ENCODE data around the gene SLC6A13.

Gene SLC6A13

GRCh38 chr12:215116-215515 lies 47.5 kb downstream of the SLC6A13 start:
- DNase-seq, result no peak

- DNase-seq, result no peak
These were observed 48.5 kb downstream of the SLC6A13 start, which contains the start of gene SLC6A12 for GRCh38 chr12:214003-214741. TSS of gene SLC6A12 (minus strand) at chr12:214157. CDS start at chr12:209986, 4,171 bp downstream.

GRCh38 chr12:213527-213932 lies 49.1 kb downstream of the SLC6A13 start:
- no peak for DNase-seq

DNA sequence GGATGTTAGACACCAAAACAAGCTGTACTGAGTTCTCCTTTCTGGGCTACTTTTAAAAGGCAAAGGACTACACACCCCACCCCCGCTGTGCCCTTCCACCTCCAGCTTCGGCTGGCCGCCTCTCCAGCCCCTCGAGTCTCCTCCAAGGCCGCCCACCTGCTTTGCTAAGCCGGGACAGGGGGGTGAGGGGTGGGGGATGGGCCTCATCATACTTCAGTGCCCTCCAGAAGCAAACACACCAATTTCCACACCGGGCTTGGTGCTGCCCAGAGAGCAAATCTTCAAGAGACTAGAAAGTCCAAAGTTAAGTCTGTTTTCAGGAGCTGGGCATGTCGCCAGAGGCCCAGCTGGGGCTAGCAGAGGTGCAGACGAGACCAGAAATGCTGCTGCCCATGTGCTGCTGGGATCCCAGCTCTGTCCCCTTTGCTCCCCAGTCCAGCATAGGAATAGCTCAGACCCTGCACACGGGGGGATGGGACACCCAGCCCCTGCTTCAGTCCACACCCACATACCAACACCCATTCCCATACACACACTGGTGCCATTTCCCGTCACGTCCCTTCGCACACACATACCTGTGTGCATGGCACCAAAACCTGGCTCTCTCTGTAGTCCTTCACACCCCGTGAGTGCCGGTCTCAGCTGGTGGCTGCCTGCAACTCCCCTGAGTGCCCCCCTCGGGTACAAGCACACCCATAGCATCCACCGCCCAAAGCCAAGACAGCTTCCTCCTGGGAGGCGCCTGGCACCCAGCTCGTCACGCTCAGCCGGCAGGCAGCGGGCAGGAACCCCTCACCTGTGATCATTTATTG lies 49.7 kb downstream of the SLC6A13 start:
- no peak for DNase-seq

- DNase-seq, result no peak
These were observed 50.3 kb downstream of the SLC6A13 start for GRCh38 chr12:212415-212714.

DNA sequence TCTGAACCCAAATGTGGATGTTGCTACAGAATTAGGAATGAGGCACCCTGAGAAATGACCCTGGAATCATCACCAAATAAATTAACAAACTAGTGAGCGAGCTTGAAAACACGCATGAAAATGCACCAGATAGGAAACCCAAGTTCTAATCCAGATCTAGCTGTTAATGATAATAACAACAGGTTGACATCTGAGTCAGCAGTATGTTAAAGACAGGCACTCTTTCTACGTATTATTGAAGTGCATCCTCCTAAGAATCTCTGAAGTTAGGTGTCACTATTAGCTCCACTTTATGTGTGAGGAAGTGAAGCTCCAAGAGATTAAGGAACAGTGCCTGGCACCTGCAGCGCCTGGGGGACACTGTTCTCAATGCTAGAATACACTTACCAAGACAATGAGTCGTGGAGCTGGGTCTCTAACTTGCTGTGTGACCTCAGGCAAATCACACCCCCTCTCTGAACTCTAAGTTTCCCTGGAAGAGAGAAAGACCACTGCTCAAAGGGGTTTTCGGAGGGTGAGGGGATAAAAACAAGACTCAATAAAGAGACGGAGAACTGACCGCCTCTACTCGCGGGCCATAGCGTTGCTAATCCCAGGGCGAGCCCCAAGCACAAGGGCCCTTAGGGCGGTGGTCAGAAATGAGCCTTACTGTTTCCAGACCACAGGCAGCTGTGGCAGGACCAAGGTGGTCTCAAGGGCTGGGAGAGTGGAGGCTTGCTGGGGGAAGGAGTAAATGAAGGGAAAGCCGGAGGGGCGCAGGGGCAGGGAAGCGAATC lies 50.8 kb downstream of the SLC6A13 start:
- no peak for DNase-seq

DNA sequence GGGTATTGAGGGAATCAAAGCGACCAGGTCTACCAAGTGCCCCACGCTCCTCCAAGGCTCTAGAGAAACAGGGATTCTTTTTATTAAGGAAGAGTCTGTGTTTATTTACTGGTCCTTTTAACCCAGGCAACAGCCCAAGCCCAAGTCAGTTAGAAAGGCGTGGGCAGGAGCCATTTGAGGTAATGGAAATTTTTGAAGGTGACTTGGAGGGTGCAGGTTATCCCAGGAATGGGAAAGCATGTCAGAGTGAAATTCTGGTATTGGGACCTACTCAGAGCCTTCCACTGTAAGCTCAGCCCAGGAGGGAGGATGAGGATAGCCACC lies 51.5 kb downstream of the SLC6A13 start:
- no peak for DNase-seq

GRCh38 chr12:210277-211141 lies 52.1 kb downstream of the SLC6A13 start:
- DNase-seq, result no peak

GRCh38 chr12:209851-210250 lies 52.8 kb downstream of the SLC6A13 start:
- no peak for DNase-seq

DNA sequence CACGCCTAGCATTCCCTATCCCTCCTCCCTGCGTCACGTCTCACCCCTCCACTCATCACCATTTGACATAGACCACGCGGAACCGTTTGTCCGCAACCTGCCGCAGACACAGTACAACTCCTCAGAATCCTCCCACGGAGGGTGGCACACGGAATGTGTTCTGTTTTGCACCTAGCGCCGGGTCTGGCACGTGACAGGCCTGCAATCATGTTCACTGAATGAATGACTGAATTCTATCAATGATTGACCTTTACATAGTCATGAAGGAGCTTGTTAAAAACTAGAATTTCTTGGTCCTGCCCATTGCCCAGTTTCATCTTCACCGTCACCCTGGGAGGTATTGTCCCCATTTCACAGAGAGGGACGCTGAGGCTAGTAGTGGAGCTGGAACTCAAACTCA lies 53.4 kb downstream of the SLC6A13 start:
- no peak for DNase-seq

DNA sequence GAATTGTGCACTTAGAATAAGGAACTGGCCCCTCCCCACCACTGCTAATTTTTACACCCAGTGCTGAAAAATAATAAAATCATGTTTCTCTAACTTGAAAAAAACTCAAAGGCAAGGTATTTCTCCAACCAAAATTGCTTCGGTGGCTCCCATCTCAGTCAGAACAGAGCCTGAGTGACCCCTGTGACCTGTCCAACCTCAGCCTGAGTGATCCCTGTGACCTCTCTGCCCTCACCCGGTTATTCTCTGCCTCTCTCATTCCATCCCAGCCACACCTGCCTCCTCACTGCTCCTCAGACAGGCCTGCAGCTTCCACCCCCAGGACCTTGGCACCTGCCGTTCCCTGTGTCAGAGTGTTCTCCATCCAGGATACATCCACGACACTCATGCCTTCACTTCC lies 53.8 kb downstream of the SLC6A13 start:
- no peak for DNase-seq

DNA sequence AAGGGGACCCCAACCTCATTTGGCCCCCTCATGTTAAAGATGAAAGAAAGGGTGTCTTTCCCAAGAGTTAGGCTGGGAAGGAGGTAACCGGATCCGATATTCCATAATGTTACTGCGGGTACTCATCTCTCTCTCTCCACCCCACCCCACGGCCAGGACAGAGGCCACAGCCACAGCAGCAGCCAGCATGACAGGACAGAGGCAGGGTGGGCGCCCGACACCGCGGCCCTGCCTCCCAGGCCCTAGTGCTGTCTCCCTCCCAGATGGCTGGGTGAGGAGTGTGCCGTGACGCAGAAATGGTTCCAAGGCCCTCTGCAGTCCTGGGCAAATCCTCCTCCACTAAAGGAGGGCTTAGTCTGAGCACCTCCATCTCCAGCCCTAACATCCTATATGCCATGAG lies 54.8 kb downstream of the SLC6A13 start:
- DNase-seq, result no peak

- no peak for DNase-seq
These were observed 55.7 kb downstream of the SLC6A13 start for GRCh38 chr12:206746-207440.

GRCh38 chr12:205026-205425 lies 57.6 kb downstream of the SLC6A13 start:
- DNase-seq, result no peak

DNA sequence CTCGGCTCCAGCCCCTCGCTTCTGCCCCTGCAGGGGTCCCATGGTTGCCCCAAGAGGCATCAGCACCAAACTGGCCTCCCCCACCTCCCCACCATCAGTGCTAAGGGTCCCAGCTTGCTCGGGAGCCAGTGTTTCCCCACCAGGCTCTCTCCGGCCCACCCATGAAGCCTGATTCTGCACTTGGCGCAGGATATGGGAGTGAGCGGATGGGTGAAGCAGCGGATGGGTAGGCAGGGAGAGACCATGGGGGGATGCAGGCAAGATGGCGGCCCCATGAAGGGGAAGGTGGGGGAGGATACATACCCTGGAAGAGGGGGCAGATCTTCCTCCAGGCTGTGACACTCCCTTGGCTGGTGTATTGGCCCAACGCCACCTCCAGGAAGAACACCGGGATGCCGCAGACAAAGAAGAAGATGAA lies 58.4 kb downstream of the SLC6A13 start:
- no peak for DNase-seq

- peak in 36 of 58 donors; percentile 8 to 70 (median 39) for DNase-seq
These were observed 59.0 kb downstream of the SLC6A13 start for GRCh38 chr12:203462-204260.

- DNase-seq, result no peak
These were observed 59.6 kb downstream of the SLC6A13 start for GRCh38 chr12:203074-203461.

GRCh38 chr12:202081-202731 lies 60.4 kb downstream of the SLC6A13 start:
- DNase-seq, result peak in 13 of 58 donors; percentile 14 to 60 (median 25)

- no peak for DNase-seq
These were observed 61.3 kb downstream of the SLC6A13 start for GRCh38 chr12:201361-201760.

Data from anterior cingulate cortex (tissue), 58 donors.